ENCODE measurements around the gene KRTAP10-9.
"Not testable (repeated sequence)": the region's sequence is repeated elsewhere in the genome, so short reads cannot be mapped to it uniquely, and the experiment has no call there.

Gene KRTAP10-9

DNA sequence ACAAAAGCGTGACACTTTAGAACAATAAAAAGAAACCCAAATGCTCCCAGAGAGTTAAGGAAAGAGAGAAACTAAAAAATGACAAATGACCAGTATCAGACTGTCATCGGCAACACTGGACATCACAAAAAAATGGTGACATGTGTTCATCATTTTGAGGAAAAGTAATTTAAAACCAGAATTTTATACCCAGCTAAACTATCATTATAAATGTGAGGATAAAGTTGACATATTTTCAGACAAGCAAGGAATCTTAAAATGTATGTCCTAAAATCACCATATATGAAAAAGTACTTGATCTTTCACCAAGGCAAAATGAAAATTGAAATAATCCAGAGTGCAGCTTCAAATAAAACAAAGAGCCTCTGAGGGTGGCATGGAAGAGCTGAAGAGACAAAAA is 18.0 kb downstream of the KRTAP10-9 start:
- DNase-seq, result no peak

DNA sequence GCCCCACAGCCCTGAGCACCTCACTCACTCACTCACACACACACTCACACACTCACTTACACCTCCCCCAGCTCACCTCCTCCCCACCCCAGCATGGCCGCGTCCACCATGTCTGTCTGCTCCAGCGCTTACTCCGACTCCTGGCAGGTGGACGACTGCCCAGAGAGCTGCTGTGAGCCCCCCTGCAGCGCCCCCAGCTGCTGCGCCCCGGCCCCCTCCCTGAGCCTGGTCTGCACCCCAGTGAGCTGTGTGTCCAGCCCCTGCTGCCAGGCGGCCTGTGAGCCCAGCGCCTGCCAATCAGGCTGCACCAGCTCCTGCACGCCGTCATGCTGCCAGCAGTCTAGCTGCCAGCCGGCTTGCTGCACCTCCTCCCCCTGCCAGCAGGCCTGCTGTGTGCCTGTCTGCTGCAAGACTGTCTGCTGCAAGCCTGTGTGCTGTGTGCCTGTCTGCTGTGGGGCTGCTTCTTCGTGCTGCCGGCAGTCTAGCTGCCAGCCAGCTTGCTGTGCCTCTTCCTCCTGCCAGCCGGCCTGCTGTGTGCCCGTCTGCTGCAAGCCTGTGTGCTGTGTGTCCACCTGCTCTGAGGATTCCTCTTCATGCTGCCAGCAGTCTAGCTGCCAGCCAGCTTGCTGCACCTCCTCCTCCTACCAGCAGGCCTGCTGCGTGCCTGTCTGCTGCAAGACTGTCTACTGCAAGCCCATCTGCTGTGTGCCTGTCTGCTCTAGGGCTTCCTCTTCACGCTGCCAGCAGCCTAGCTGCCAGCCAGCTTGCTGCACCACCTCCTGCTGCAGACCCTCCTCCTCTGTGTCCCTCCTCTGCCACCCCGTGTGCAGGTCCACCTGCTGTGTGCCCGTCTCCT is 19.7 kb downstream of the KRTAP10-9 start, which contains the start of gene KRTAP10-11:
Gene KRTAP10-11 (plus strand): TSS at position 49 of the 856 bp plus-strand sequence. CDS start 45 bp downstream, at position 94.
- not testable (repeated sequence) for DNase-seq

DNA sequence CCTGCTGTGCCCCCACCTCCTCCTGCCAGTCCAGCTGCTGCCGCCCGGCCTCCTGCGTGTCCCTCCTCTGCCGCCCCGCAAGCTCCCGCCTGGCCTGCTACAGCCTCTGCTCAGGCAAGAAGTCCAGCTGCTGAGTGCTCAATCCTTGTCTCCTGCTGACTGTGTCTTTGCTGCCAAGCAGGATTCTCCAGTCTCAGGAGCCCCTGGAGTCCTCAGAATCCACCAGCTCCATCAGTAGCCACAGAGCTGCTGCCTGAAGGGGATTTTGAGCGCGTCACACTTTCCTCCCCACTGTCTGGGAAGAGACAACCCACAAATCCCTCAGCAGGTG is 20.3 kb downstream of the KRTAP10-9 start:
- DNase-seq, result no peak

DNA sequence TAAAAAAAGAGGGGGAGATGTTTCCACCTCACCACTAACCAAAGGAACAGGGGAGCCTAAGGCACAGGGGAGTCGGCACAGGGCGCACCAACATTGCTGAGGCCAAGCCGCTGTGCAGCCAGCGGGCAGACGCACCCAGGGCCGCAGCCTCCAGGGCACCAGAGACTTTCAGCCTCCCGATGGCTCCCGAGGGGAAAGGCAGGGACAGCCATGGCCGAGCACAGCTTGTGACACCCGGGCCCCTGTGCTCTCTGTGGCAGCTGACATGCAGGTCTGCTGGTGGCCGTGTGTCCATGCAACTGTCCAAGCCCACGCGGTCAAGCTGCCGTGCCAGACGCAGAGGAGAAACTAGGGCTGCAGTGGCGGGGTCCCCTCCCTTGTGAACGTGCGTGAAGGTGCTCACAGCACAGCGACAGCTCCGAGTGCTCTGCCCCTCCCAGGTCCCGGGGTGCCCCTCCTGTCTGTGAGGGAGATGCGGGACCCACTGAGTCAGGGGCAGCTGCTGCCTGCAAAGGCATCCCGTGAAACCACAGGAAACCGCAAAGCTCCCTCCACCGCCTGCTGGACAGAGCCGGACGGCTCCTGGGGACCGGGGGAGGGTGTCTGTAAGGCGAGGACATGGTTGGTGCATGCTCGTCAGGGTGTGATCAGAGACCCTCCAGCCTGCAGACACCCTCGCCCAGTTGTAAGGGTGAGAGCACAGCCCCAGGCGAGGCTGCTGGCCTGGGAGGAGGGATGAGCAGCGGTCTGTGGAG is 21.8 kb downstream of the KRTAP10-9 start:
- no peak for DNase-seq

DNA sequence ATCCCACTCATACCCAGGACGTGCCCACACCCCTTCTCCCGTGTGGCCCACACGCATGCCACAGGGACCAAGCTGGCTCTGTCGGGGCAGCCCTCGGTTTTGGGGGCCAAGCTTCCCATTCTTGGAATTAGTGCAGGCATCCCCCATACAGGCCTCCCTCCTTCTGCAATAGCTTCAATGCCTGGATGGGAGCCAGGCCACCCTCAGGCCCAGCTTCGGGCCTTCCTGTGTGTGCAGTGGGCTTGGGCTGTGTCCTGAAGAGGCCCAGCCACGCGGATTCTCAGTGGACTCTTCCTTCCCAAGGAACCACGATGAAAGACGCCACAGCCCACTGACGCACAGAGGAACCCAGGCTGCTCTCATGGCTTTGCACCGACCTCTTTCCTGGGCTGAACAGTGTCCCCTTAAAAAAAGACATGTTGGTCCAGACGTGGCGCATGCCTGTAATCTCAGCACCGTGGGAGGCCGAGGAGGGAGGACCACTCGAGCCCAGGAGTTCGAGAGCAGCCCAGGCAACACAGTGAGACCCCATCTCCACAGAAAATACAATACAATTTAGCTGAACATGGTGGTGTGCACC is 22.7 kb downstream of the KRTAP10-9 start:
- DNase-seq, result no peak

DNA sequence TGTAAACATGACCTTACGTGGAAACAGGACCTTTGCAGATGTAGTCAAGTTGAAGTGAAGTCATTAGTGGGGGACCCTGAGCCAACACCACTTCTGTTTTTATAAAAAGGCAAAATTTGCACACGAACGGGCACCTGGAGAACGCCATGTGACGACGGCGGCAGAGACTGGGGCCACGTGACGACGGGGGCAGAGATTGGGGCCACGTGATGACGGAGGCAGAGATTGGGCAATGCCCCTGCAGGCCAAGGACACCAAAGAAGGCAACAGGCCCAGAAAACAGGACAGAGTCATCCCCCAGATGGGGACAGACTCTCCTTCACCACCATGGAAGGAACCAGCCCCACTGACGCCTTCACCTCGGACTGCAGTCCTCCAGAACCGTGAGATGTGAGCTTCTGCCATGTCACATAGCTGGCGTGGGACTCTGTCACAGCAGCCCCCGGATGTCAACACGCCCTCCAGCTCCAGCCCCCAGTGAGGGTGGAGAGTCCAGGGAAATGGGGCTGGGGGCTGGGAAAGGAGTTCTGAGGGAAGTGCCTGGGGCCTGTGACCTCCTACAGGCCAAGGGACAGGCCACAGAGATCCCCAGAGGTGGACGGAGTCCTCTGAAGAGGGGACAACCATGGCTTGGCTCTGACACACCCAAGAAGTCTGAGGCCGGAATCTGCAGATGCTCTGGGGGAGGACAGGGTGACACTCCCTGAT is 23.5 kb downstream of the KRTAP10-9 start:
- no peak for DNase-seq

DNA sequence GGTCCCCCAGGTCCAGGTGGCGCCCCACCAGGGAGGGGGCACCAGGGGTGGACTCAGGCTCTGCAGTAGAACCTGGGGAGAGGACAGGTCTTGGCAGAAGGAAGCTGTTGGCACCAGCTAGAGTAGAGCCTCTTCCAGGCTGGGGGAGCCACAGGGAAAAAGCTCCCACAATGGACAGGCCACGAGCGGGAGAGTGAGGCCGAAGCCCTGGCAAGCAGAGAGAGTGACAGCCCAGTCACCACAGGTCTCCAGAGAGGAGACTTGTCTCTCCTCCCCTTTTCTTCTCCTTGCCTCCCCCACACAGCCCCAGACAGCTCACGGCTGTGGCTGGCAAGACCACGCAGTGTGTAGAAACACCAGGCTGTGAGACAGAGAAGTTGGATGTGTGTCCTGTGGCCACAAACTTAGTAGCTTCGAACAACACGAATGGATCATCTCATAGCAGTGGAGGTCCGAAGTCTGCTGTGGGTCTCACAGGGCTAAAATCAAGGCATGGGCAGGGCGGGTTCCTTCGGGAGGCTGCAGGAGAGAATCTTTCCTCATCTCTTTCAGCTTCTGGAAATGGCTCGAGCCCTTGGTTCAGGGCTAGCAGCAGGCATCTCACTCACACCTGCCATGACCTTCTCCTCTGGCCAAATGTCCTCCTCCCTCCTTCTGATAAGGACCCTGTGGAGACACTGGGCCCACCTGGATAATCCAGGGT is 24.2 kb downstream of the KRTAP10-9 start:
- DNase-seq, result no peak

DNA sequence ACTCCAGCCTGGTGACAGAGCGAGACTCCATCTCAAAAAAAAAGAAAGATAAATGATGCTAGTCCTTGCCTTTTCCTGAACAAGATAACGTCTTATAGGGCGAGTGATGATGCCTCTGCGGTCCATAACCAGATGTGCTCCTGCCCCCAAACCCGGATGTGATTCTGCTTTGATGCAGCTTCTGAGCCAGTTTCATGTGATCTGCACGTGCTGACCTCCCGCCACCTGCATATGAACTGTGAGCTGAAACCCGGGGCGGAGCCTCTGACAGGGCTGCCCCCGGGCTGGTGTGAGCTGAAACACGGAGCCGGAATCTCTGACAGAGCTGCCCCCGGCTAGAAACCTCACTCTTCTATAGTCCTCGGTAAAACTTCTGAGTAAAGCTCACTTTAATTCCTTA is 26.2 kb downstream of the KRTAP10-9 start:
- DNase-seq, result no peak

DNA sequence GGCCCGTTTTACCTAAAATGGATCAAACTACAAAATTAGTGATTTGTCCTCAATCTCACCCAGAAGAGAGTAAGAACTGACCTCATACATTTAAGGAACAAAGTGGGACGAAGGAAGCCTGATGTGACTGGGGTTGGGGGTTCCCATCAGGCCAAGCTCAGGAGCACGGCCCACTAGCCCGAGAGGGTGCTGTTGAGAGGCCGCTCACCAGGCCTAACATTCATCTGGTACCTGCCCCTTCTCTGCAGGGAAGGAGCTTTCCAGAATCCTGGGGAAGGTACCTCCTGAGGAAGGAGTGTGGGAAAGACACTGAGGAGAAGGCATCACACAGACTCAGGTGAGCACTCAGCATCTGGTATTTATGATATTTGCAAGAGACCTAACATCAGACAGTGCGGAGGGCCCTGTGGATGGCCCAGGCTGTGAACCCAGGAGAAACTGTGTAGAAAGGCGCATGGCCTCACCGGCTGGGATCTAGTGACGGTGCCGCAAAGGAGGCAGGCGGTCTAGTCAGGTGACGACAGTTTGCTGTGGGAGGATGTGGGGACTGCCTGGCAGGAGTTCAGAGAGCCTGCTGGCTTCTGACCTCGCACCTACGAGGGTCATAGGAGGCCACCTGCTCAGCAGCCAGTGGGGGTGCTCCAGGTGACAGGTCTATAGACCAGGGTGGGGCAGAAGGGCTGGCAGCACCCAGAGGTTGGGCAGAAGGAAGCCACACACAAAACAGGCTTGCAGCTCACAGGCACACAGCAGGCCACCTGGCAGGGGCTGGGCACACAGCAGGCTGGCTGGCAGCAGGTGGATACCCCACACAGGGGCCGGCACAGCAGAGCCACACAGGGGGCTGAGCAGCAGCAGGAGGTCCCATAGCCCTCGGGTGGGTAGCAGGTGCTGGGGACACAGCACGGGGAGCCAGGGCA is 27.0 kb downstream of the KRTAP10-9 start:
- no peak for DNase-seq

DNA sequence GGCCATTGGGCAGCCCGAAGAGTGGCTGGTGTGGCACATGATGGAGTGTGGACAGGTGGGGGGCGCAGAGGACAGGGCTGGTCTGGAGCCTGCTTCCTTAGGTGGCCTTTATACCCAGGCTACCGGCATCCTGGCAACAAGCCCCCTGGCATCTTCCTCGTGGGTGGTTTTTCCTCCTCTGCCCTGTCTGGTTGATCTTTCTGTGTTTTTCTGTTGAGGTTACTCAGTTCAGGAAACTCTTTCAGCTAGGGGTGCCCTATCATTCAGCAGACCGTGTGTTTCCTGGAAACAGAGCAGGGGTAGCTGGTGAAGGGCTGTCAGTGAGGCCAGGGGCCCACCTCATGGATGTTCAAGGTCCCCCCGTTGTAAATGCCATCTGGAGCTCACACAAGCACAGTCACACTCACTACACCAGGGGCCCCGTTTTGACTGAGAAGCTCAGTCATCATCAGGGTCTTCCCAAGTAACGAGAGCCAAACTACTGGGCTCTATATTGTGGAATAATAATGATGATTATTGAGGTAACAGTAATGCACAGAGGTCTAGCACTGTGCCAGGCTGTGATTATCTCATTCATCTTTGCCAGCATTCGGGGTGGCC is 27.8 kb downstream of the KRTAP10-9 start, which contains the start of gene KRTAP12-4:
Gene KRTAP12-4 (minus strand): TSS at position 84 of the 600 bp plus-strand sequence. CDS start 45 bp downstream, at position 39.
- DNase-seq, result no peak

DNA sequence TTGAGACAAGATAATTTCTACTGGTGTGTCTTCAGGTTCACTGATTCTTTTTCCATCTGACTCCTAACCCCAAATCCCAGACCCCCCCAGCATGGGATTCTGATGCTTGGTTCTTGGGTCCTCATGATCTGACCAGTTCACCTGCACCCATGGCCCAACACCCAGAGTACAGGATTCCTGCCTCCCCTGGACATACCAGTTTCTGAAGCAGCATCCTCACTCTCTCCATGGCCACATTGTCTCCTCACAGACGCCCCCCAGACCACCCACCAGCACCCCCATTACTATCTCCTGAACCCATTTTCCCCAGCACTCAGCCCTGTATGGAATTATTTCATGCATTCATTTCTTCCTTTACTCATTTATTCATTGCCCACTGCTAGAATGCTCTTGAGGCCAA is 30.0 kb downstream of the KRTAP10-9 start:
- DNase-seq, result no peak

DNA sequence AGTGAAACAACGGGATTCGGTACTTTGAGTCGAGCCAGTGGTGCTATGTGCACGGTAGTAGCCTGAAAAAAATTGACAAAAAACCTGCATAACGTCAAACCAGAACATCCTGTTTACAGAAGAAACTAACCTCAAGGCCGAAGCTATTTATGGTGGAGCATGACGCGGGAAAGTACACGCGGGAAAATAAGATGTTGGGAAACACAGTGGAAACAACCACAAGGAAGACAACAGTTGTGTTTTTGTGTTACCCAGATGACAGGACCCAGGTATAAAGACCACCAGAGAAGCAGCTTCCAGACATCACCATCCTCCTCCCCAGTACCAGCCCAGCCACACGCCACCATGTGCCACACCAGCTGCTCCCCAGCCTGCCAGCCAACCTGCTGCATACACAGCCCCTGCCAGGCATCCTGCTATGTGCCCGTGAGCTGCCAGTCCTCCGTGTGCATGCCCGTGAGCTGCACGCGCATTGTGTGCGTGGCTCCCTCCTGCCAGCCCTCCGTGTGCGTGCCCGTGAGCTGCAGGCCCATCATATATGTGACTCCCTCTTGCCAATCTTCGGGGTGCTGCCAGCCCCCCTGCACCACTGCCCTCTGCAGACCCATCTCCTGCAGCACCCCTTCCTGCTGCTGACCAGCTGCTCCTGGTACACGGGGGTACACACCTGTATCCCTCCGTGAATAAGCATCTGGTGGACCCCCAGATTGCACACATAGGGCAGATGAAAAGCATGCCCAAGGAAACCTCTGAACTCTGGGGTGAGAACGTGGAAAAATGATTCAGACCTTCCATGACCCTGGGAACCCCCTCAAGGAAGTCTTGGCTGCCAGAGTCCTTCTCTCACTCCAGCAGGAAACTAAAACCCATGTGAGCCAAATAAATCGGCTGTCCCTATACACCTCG is 31.0 kb downstream of the KRTAP10-9 start, which contains the start of gene KRTAP12-3:
Gene KRTAP12-3 (plus strand): TSS at position 298 of the 906 bp plus-strand sequence. CDS start 48 bp downstream, at position 346.
- DNase-seq, result no peak

DNA sequence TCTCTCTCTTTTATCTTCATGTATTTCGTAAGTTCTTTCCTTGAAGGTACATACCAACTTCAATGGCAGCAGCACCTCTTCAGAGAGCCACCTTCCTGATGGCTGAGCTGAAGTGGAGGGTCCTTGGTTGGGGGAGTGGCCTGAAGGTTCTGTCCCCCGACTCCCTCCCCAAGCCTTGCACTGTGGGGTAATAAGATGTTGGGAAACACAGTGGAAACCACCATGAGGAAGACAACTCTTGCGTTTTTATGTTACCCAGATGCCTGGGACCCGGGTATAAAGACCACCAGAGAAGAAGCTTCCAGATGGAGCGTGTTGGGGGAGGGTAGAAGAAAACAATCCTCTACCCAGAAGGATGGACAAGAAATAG is 31.6 kb downstream of the KRTAP10-9 start:
- DNase-seq, result no peak

DNA sequence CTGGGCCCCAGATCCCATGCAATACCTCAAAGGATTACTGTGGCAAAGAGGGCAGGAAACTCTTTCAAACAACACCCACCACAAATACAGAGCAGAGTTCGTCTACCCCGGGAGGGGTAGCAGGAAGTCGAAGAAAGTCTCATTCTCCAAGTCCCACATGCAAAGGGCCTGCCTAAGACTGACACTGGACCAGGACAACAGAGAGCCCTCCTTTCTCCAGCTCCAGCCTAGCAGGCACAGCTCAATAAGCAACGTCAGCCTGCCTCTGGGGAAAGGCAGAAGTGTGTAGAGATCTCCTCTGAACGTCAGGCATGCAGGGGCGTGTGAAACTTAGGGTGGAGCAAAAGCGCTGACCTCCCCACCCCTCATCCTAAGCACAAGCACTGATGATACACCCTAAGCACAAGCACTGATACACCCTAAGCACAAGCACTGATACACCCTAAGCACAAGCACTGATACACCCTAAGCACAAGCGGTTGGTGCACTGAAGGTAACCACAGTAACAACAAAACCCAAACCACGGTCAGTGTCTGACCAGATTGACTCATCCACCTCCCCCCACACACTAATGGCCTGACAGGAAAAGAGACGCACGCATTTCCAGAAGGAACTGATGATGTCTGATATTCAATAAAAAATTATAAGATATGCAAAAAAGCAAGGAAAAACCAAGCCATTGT is 32.2 kb downstream of the KRTAP10-9 start:
- no peak for DNase-seq

DNA sequence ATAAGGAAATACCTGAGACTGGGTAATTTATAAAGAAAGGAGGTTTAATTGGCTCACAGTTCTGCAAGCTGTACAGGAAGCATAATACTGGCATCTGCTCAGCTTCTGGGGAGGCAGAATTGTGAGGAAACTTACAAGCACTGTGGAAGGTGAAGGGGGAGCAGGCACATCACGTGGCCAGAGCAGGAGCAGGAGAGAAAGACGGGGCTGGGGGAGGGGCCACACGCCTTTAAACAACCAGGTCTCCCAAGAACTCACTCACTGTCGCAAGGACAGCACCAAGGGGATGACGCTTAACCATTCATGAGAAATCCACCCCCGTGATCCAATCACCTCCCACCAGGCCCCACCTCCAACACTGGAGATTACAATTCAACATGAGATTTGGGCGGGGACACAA is 34.7 kb downstream of the KRTAP10-9 start:
- not testable (repeated sequence) for DNase-seq

DNA sequence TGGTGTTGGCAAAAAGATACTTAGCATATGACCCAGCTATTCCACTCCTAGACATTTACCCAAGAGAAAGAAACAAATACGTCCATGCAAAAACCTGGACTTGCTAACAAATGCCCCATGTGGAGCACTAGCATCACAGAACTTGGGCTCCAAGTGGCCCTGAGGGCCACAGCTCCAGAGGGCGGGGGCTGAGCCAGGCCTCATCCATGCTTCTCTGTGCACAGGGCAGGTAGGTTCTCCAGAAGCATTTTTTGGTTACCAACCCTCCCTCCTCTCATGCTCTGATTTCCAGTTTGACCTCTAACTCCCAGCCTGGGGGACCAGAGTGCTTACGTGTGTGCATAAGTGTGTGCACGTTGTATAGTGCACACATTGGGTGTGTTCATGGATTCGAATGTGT is 37.8 kb downstream of the KRTAP10-9 start:
- no peak for DNase-seq

DNA sequence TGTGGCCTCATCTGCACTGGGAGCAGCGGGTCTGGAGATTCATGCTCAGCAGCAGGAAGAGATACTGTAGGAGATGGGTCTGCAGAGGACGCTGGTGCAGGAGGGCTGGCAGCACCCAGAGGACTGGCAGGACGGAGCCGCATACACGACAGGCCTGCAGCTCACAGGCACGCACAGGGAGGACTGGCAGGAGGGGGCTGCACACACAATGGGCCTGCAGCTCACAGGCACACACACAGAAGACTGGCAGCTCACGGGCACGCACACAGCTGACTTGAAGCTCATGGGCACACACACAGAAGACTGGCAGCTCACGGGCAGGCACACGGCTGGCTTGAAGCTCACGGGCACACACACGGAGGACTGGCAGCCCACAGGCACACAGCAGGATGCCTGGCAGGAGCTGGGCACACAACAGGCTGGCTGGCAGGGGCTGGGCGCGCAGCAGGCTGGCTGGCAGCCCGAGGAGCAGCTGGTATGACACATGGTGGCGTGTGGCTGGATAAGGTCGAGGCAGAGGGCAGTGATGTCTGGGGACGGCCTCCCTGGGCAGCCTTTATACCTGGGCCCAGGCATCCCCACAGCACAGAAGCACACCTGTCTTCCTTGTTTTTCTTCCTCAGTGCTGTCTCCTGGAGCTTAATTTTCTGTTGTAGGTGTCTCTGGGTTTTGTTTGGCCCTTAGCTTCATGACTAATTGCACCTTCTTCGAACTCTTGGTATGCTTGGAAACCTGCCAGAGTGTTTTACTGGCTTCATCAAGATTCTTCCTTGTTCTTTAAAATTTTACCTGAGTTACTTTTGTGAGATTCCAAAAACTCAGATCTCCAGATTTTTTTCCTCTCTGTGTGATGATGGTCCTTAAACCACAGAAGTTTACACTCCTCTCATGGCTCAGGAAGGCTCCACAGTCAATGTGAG is 39.8 kb downstream of the KRTAP10-9 start, which contains the start of gene KRTAP12-2:
Gene KRTAP12-2 (minus strand): TSS at position 527 of the 920 bp plus-strand sequence. CDS start 41 bp downstream, at position 486.
- no peak for DNase-seq

DNA sequence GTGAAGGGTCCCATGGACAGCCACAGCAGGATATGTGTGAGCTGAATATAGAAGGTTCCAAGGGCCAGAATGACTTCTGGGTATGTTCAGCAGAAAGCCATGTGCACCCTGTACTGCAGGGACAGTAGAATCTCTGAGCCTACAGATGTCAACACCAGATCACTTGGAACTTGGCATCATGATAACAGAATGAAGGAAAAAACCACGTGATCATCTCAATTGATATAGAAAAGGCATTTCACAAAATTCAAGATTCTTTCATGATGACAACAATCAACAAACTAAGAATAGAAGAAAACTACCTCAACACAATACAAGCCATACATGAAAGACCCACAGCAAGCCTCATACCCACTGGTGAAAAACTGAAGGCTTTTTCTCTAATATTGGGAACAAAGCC is 40.7 kb downstream of the KRTAP10-9 start:
- DNase-seq, result no peak
